Measurements from ENCODE around the gene RHOF.
A peak's percentile ranks its signal among the peaks of the same experiment; 100 is the strongest.

The RHOF gene

GRCh38 chr12:121793440-121793837 lies at the start of gene RHOF:
RHOF (minus strand) TSS chr12:121793688; CDS start chr12:121793633, 55 bp downstream.
- no peak for DNase-seq (ENCODE audit: low read depth in 2 of 2)

- no peak for DNase-seq (ENCODE audit: low read depth in 2 of 2)
These were observed 46.7 kb upstream of the RHOF start for GRCh38 chr12:121839993-121840761.

DNA sequence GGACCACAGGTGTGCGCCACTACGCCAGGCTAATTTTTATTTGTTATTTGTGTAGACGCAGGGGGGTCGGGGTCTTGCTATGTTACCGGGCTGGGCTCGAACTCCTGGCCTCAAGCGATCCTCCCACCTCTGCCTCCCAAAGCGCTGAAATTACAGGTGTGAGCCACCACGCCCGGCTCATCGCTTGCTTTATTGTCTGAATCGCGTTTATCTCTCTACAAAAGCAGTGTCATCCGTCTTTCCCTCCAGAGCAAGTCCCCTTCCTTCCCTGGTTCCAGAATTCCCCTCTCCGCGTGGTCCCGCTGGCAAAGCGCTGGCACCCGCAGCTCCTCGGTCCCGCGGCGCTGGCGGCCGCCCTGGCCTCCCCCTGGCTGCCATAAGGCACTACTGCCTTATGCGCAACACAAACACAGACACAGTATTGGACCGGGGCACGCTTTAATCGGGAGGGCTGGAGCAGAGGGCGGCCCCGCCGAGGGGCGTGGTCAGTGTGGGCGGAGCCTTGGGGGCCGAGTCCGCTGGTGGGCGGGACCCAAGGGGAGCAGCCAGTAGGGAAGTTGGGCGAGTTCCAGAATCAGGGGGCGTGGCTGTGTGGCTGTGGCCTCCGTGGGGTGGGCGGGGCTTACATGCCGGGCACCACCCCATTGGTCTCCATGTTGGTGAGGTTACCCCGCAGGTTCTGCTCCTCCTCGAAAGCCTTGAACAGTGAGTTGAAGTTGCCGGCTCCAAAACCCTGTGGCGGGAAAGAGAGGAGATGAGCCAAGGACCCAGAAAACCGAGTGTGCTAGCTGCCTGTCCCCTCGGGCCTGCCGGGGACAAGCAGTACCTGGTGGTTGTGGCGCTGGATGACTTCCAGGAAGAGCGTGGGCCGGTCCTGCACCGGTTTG lies 45.9 kb upstream of the RHOF start:
- peak; percentile 99 to 100 for DNase-seq (ENCODE audit: low read depth in 2 of 2)

- no peak for DNase-seq (ENCODE audit: low read depth in 2 of 2)
These were observed 44.6 kb upstream of the RHOF start for GRCh38 chr12:121838126-121838525.

DNA sequence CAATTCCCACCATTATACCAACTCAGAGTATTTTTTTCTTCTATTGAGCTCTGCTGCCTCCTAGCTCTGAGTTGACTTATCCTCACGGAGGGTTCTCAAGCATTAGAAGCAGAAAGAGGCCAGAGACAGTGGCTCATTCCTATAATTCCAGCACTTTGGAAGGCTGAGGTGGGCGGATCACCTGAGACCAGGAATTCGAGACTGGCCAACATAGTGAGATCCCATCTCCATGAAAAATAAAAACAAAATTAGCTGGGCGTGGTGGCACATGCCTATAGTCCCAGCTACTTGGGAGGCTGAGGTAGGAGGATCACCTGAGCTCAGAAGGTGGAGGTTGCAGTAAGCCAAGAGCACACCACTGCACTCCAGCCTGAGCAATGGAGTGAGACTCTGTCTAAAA lies 44.2 kb upstream of the RHOF start:
- DNase-seq (ENCODE audit: low read depth in 2 of 2) = no peak

DNA sequence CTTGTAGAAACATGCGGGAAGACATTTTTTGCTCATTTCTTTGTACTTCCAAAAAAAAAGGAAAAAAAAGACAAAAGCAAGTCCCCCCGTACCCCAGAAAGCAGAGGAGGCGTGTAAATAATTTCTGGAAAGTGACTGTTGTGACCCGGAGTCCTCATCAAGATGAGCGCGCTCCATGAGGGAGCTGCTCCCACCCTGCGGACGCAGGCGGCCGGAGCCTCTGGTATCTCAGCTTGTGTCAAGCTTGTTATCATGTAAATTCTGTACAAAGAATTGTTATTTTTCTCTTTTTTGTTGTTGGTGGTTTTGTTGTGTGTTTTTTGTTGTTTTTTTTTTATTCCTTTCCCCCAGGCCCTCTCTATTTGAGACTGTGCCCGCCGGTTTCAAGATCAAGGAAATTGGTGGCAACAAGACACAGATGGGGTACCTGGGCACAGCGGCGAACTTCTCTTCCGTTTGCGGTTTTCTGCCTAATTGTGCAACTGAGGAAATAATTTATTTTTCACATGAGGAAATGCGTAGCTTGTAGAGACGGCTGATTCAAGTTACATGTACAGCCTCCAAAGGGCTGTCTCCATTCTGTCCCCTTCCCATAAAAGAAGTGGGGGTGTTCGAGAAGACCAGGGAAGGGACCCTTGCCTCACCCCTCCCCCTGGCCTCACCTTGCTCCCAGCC lies 38.2 kb upstream of the RHOF start:
- no peak for DNase-seq (ENCODE audit: low read depth in 2 of 2)

- DNase-seq (ENCODE audit: low read depth in 2 of 2) = no peak
These were observed 37.2 kb upstream of the RHOF start for GRCh38 chr12:121830588-121831265.

DNA sequence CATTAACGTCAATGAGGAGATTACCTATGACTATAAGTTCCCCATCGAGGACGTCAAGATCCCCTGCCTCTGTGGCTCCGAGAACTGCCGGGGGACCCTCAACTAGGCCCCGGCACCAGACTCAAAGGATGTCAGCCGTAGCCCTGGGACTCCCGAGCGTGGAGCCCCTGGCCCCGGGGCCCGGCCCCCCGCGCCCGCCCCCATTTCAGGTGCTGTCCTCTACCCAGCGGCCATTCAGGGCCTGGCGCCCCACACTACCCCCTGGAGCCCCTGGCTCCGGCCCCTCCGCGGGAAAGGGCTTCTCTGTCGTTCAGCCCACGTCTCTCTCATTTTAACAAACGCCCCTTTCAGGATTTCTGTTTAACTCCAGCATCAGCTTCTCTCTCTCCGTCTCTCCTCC lies 36.6 kb upstream of the RHOF start:
- no peak for DNase-seq (ENCODE audit: low read depth in 2 of 2)

GRCh38 chr12:121829250-121829918 lies 35.9 kb upstream of the RHOF start:
- no peak for DNase-seq (ENCODE audit: low read depth in 2 of 2)

- no peak for DNase-seq (ENCODE audit: low read depth in 2 of 2)
These were observed 35.3 kb upstream of the RHOF start for GRCh38 chr12:121828826-121829225.

DNA sequence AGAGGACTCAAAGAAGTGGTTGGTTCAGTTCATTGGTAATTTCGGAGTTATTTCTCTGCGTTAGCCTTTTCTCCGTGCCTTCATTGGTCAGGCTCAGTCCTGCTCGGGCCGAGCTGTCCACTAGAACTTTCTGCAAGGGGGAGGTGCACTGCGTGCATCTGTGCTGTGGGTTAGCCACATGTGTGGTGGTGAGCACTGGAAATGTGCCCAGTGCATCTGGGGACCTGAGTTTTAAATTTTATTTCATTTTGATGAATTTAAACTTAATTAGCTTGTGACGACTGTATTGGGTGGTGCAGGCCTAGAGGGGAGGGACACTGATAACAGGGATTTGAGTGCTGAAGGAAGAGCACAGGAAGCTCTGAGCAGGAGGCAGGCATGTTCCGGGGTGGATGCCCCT lies 34.8 kb upstream of the RHOF start:
- DNase-seq (ENCODE audit: low read depth in 2 of 2) = no peak

- no peak for DNase-seq (ENCODE audit: low read depth in 2 of 2)
These were observed 34.0 kb upstream of the RHOF start for GRCh38 chr12:121827351-121828099.

DNA sequence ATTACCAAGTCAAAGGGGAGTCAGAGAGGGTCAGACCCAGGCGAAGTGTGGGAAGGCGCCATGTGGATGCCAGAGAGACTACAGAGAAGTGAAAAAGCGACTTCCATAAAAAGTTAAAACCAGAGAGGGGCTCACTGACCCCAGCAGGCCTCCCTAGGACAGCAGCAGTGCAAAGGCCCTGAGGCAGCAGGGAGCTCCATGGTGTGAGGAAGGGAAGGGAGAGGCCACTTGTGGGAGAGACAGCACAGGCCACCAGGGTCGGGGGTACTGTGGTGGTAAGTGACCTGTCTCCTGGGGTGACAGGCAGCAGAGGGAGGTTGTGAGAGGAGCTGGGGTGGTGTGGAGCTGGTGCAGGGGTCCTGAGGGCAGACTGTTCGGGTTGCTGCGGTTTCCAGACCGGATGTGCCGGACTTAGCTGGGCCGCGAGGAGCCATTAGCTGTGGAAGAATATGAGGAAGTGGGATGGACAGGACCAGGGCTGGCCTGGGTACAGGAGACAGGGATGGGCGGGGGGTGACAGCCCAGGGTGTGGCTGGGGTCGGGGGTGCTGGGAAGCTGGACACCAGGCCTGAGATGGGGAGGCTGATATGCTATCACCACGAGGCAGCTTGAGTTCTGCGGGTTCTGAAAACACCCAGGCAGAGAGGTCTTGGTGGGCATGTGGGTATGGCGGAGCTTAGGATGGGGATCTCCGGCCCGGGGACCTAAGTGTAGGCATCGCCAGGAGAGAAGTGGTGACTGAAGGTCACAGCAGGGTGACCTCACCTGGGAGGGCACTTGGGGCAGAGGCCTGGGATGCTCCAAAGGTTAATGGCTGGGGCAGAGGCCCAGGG lies 33.0 kb upstream of the RHOF start:
- DNase-seq (ENCODE audit: low read depth in 2 of 2) = no peak

DNA sequence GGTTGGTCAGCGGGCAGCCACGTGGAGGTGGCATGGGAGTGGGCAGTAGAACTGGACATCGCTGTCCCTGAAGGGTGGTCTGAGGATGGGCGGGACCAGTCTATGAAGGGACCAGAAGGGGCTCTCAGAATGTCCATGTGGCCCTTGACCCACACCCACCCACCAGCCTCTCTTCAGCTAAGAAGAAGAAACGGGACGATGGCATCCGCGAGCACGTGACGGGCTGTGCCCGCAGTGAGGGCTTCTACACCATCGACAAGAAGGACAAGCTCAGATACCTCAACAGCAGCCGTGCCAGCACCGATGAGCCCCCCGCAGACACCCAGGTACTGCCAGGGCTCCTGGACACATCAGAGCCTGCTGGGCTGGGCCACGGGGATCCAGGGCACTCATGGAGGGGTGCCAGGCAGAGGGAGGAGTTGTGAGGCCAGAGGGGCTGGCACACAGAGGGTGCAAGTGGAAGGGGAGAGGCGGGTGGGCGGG lies 31.6 kb upstream of the RHOF start:
- DNase-seq (ENCODE audit: low read depth in 2 of 2) = no peak

GRCh38 chr12:121823727-121824115 lies 30.2 kb upstream of the RHOF start:
- DNase-seq (ENCODE audit: low read depth in 2 of 2) = no peak

DNA sequence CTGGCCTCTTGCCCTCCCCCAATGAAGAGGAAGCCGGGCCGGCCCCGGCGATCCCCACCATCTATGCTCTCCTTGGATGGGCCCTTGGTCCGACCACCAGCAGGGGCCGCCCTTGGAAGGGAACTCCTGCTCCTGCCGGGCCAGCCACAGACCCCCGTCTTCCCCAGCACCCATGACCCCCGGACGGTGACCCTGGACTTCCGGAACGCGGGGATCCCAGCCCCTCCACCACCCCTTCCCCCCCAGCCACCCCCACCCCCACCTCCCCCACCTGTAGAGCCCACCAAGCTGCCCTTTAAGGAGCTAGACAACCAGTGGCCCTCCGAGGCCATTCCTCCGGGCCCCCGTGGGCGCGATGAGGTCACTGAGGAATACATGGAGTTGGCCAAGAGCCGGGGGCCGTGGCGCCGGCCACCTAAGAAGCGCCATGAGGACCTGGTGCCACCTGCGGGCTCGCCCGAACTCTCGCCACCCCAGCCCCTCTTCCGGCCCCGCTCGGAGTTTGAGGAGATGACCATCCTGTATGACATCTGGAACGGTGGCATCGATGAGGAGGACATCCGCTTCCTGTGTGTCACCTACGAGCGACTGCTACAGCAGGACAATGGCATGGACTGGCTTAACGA lies 29.7 kb upstream of the RHOF start:
- no peak for DNase-seq (ENCODE audit: low read depth in 2 of 2)

DNA sequence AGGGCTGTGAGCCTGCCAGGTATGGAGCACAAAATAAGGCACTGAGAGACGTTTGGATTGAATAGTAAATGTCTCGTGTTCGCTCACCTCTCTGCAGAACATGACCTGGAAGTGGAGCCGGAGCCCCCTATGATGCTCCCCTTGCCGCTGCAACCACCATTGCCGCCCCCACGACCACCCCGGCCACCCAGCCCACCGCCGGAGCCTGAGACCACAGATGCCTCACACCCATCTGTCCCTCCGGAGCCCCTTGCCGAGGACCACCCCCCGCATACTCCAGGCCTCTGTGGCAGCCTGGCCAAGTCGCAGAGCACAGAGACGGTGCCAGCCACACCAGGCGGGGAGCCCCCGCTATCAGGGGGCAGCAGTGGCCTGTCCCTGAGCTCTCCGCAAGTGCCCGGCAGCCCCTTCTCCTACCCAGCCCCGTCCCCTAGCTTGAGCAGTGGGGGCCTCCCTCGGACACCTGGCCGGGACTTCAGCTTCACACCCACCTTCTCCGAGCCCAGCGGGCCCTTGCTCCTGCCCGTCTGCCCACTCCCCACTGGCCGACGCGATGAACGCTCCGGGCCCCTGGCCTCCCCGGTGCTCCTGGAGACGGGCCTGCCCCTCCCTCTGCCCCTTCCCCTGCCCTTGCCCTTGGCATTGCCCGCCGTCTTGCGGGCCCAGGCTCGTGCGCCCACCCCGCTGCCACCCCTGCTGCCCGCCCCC lies 29.1 kb upstream of the RHOF start:
- no peak for DNase-seq (ENCODE audit: low read depth in 2 of 2)

GRCh38 chr12:121820056-121820455 lies 26.6 kb upstream of the RHOF start:
- DNase-seq (ENCODE audit: low read depth in 2 of 2) = no peak
